AG20443 (cell line): ENCODE measurements around the gene EPHB2.

Source experiments
- DNase-seq: peaks from one replicate; pipeline ENCODE4 v3.0.0; 2012; ENCODE audit warnings: low spot score, mixed read lengths

EPHB2 gene

DNA sequence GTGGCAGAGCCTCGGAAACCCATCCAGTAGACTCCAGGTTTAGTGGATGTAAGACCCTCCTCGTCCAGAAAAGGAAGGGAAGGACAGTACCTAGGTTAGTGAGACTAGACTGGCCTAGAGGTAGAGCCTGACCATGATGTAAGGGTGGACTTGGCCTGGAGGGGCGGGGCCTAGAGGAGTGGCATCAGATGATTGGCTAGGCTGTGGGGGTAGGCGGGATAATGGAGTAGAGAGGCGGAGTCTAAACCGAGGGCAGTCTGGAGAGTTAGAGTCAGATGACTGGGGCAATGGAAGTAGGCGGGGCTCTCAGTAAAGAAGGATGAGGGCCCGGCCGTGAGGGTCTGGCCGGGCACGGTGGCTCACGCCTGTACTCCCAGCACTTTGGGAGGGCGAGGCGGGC, 70.1 kb downstream of the EPHB2 start:
- DNase-seq = peak; percentile 50

DNA sequence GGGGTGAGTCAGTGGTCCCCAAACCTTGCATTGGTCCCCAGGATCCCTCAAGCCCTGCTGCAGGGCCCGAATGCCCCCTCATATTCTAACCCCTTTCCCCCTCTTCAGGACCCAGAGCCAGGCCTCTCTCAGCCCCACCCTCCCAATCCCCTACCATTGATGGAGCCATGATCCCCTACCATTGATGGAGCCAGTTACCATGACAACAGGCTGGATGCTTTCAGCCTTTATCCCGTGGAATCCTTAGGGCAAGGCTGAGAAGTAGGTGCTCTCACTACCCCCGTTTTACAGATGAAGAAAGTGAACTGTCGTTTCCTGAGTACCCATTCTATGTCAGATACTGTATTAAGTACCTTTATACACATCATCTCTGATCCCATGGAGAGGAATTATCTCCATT, 70.8 kb downstream of the EPHB2 start:
- DNase-seq = no peak

DNA sequence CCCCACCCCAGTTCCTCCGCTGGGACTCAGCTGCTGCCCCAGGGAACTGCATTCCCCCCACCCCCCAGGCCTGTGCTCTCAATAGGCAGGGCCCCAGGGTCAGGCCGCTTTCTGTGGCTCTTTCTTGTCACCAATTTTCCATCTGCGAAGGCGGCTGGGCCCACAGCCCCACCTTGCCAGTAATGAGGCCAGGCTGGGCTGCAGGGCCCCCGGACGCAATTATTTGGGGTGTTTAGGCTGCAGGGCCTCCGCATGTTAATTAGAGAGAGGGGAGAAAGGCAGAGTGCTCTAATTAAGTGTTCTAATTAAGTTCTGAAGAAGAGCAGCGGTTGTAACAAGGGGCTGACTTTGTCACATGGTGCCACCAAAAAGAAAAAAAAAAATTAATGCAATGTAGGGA, 71.8 kb downstream of the EPHB2 start:
- no peak for DNase-seq

DNA sequence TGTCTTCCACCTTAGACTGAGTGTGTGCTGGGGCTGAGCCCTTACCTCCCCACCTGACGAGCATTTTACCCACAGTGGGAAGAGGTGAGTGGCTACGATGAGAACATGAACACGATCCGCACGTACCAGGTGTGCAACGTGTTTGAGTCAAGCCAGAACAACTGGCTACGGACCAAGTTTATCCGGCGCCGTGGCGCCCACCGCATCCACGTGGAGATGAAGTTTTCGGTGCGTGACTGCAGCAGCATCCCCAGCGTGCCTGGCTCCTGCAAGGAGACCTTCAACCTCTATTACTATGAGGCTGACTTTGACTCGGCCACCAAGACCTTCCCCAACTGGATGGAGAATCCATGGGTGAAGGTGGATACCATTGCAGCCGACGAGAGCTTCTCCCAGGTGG, 73.7 kb downstream of the EPHB2 start:
- no peak for DNase-seq

DNA sequence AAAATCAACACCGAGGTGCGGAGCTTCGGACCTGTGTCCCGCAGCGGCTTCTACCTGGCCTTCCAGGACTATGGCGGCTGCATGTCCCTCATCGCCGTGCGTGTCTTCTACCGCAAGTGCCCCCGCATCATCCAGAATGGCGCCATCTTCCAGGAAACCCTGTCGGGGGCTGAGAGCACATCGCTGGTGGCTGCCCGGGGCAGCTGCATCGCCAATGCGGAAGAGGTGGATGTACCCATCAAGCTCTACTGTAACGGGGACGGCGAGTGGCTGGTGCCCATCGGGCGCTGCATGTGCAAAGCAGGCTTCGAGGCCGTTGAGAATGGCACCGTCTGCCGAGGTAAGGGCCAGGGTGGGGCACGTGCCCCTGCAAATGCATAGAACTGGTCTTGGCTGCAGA, 74.1 kb downstream of the EPHB2 start:
- DNase-seq = no peak

DNA sequence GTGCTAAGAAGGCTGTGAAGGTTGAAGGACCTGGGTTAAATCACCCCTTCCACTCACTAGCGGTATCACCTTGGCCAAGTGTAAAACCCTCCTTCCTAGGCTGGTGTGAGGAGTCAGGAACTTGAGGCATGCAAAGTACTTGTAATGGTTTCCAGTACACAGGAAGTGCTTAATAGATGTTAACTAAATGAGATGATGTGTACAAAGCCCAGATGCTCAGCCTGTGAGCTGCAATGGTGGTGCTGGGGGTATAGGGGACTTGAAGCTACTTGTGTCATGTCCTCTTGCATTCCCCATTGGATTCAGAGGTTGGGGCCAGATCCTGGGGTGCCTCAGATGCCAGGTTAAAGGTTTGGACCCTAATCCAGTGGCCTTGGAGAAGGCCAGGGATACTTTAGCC, 75.5 kb downstream of the EPHB2 start:
- no peak for DNase-seq

DNA sequence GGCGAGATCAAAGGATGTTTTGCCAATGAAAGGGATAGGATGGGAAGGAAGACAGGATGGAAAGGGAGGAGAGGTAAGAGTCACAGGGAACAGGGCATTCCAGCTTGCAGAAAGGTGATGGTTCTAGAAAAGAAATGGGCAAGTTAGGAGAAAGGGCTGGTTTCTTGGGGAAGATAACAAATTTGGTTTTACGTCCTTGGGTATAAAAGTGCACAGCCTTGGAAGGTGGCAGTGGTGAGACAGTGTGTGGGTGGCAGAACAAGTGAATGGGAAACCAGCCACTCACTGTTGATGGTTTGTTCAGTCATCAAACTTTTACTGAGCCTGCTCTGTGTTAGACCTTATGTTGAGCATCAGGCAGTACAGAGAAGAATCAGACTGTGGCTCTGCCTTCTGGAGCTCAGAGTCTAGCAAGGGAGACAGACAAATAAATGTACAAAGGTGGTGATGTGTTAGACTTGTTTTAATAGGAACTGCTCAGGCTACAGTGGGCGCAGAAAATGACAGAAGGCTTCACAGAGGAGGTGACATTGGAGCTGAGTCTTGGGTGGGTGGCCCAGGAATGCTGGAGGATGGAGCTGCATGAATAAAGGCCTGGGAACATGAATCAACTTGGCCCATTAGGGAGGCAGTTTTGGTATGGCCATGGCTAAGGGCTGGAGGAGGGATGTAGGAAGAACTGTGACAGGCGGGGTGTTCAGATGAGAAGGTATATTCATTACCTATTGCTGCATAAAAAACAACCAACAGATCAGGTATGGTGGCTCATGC, 76.3 kb downstream of the EPHB2 start:
- DNase-seq = no peak

DNA sequence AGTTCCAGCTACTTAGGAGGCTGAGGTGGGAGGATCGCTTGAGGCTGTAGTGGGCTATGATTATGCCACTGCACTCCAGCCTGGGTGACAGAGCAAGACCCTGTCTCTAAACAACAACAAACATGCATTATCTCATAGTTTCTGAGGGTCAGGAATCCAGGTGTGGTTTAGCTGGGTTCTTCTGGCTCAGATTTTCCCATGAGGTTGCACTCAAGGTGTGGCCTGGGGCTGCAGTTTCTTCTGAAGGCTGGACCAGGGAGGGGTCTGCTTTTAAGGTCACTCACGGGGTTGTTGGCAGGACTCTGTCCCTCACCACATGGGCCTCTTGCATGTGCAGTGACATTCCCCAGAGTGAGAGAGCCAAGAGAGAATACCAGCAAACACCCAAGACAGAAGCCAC, 77.0 kb downstream of the EPHB2 start:
- DNase-seq = no peak

DNA sequence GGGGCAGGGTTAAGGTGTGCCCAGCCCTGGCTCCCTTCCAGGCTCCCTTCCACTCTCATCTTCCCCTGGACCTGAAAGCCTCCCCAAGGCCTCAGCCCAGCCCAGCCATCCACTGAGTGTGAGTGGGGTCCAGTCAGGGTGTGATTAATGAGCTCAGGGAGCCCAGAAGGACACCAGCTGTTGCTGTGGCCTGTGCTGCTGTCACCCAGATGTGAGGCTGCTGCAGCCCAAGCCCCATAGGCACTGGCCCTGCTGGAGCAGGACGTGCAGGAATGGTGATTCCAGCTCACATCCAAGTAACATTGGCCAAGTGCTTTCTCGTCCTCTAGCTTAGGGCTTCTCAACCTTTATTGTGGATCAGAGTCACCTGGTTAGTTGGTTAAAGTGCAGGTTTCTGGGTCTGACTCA, 77.6 kb downstream of the EPHB2 start:
- DNase-seq = no peak

DNA sequence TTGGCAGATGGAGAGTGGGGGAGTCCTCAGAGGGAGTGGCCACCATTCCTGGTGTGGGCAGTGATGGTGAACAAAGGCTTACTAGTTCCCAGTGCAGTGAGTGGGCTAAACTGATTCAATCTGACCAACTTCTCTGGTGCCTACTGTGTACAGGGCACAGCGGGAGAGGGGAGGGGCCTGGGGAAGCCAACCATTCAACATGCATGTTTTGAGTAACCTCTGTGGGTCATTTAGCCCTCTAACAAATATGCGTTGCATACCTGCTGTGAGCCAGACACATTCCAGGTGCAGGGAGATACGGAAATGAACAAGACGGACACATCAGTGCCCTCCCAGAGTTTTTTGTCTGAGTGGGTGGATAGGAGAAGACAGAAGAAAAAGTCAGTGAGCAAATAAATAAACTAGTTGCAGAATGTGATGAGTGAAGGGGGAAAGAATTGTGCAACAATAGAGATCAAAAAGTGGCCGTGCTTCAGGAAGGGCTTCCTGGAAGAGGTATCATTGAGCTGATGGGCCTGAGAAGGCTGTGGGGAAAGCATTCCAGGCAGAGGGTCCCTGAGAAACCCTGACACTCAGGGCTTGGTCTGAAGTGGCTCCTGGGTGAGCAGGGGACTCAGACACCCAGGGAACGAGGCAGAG, 78.8 kb downstream of the EPHB2 start:
- DNase-seq = no peak

DNA sequence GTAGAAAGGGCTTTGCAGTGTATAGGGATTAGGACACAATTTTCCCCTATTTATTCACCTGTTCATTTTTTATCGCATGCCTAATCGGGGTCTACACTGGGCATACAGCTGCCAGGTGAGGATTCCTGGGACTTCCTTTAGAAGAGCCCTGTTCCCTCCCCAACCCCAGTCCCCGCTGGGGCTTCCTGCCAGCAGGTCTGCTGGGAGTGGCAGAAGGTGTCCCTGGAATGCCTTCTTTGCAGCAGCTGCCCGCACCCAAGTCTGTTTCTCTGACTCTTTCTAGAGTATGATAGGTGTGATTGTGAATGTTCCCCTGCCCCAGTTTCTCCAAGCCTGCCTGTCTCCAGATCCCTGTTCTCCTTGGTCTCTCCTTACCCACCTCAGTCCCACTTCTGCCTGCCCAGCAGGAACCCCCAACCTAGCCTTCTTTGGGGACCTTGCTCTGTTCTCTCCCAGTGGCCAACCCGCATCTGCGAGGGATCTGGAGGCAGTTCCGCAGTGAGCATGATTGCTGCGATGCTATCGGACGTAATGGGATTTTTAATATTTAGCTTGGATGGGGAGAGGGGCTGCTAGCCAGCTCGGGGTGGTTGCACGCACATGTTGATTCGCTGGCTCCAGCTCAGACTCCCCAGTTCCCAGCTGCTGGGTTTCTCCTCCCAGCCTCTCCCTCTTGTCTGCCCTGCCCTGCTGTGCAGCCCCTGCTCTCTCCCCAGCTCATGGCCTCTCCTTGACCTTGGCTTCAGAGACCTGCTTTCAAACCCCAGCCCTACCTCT, 79.8 kb downstream of the EPHB2 start:
- DNase-seq = no peak

DNA sequence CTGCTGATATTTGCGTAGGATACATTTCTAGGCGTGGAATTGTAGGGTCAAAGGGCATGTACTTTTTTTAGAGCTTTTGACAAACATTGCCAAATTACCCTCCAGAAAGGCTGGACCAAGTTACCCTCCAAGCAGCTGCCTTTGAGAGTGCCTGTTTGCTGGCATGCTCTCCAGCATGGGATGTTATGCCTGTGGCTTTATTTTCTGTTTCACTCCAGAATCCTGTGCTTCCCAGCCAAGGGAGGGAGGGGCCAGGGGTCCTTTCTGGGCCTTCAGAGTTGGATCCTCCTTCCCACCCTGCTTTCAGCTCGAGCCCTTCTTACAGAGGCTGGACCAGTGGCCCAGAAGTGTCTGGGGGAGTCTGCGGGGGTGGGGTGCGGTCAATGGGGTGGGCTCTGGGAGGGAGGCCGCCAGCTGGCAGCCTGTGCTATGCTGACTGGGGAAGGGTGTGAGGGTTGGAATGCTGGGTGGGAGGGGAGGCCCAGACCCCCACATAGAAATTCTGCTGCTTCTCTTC, 81.2 kb downstream of the EPHB2 start:
- no peak for DNase-seq

DNA sequence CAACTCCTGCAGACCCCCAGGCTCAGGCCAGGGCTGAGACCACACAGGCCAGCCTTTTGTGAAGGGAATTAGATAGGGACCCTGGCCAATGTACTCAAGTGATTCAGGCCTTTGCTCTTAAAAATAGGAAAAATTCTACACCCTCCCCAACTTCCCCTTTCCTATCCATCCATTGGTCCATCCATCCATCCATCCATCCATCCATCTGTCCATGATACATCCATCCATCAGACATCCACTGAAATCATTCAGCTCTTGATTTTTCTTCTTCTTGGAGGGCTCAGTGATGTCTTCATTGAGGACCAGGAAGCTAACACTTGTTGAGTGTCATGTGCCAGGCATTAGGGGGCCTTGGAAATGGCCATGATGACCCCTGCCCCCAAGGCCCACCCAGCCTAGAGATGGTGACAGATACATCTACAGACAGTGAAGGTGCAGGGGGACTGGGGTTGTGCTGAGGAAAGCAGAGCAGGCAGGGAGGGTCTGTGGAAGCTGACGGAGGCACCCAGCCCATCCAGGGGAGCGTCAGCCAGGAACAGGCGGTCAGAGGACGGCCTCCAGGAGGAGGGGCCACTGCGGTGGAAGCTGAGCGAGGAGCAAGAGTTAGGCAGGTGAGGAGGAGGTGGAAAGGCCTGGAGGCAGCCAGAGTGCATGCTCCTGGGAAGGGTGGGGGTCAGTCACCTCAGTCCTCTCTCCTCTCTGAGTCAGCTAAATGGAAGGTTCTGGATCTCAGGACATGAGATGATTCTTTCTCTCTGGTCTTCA, 81.9 kb downstream of the EPHB2 start:
- no peak for DNase-seq

DNA sequence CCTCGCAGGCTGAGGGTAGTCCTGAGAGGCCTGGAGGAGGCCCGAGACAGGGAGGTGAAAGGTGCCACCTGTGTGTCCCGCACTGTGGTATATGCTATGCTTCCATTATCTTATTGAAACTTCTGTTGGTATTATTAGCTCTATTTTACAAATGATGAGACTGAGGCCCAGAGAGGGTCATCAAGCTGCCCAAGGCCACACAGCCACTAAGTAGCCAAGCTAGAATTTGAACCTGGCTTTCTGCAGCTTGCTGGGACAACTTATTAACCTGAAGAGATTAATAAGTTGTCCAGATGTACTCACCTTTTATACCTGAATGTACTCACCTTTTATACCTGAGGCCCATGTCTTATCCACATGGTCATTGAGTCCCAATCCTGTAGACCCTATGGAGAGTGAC, 83.0 kb downstream of the EPHB2 start:
- DNase-seq = no peak

DNA sequence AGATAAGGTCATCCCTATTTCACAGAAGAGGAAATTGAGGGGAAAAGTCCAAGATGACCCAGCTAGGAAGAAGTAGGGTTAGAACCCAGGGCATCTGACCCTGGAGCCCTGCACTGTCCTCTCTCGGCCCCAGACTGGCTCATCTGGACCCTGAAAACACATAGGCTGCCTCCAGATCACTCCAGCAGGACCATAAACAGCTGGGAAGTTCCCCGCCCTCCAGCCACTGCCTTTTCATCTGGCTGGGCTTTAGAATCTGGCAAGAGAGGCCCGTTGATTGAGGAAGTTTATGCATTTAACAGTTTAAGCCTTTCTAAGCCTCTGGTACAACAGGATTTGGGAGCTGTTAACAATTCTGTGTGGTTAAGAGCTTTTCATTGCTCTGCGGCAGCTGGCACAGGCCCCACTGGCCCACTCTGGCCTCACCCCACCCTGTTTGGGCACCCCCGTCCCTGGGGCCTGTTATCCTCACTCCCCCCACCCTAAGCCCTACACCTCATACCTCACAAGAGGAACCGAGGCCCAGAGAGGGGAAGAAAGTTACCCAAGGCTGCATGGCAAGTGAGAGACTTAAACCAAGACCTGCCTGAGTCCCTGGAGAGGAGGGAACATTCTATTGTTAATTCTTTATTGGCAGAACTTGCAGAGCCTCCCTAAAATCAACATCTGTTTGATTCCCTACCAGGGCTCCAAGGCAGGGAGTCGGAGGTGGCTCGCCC, 84.2 kb downstream of the EPHB2 start:
- DNase-seq = peak; percentile 63

DNA sequence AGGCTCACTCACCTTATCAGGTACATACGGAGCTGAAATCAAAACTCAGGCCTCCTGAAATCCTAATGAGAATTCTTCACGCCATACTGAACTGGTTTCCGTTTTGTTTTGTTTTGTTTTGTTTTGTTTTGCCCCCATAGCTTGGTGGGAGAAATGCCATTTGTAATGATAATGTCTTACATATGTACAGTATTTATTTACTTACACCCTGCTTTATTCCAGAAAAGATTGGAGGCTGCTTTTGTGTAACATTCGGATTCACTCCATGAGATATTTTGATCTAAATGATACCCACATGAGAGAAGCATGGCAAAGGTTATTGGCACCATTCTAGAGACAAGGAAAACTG, 84.7 kb downstream of the EPHB2 start:
- DNase-seq = no peak

DNA sequence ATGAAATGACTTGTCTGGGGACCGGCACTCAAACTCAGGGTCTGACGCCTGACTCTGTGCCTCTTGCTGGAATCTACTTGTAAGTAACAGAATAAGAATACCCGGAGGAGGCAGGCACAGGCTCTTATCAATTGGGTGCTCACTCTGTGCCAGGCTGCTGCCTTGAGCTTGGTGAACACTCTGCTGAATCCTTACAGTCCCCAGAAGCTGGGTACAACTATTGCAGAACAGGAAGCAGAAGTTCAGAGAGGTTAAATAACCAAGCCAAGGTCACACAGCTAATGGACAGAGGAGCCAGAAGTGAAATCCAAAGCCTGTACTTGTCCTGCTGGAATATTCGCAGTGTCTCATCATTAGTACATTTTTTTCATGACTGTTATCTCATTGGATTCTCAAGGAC, 86.0 kb downstream of the EPHB2 start:
- DNase-seq = no peak

DNA sequence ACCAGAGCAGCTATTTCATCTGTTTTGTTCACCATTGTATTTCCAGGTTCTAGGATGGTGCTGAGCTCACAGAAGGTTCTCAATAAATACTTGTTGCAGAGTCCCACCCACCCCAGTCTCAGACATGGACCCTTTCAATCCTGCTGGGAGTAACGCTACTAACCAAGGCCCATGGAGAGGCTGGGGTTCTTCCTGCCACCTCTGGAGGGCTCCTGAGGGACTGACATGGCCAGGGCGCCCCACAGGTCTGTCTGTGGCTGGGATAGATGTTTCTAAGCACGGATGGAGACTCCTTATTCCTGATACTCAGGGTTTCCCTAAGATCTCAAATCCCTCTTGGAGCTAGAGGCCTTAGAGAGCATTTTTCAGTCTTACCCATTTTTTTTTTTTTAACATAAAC, 87.4 kb downstream of the EPHB2 start:
- DNase-seq = no peak

DNA sequence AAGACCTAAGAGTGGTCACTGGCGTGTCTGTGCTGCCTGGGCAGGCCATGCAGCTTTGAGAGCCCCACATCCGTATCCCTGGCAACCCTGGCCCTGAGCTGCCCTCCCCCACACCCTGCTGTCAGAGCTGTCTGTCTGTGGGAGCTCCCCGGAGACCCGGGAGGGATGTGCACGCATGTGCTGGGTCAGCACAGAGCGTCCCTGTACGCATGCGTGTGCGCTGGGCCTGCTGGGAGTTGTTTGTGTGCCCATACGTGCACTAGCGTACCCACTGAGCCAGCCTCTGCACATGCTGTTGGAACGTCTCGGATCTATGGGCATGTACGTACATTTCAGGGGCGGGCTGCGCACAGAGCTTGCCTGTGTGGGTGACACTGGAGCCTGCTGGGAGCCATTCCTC, 89.3 kb downstream of the EPHB2 start:
- no peak for DNase-seq

DNA sequence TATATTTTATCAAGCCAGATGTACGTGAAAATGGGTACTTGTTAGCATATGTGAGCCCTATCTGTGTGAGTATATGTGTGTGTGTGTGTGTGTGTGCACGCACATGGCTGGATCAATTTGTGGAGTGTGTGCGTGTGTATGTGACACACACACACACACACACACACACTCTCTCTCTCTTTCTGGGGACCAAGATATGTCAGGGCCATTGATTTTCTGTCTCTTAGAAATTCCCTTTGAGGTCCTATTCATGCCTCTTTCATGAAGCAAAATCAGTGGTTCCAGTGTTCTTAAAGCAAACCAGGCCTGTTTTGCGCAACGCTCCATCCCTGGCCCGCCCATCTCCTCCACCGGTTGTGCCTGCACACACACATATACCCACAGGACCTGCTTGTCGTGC, 90.0 kb downstream of the EPHB2 start:
- no peak for DNase-seq

DNA sequence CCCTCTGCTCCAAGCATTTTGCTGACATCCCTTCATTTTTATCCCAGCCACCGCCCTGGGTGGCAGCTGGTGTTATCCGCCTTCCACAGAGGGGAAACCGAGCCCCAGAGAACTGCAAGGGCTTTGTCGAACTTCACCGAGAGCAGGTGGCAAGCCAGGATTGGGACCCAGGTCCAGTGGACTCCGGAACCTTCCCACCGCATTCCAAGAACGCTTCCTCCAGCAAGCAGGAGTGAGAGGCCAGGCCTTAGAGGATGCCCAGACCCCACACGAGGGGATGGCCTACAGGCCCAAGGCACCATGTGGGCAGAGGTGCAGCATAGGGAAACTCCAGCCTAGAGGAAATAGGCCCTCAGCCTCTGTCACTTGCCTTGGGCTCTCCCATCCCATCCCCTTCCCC, 90.7 kb downstream of the EPHB2 start:
- no peak for DNase-seq

DNA sequence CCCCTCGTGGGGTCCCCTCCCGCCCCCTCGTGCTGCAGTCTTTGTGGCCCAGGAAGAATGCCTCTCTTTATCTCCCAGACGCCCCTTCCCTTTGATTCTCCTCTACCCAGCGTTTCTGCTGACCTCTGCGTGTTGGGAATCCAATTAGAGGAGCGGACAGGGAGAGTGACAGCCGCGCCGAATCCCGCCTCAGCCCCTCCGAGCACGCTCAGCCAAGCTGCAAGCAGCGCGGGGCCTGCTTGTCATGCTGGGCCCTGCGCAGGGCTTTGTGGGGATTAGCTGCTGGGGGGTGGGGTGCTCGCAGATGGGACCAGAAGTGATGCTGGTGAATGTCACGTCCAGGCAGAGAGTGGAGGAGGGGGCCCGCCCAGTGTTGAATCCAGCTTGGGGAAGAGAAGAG, 91.1 kb downstream of the EPHB2 start:
- DNase-seq = no peak
